ENCODE data around the gene QRFP.

- TF ChIP-seq CTCF (IDR thresholded peaks at IDR 0.05; ENCODE audit: low read depth, low read length, missing input control) (no peak), NR2F2 (IDR thresholded peaks at IDR 0.05) (no peak), FOXA1 (IDR thresholded peaks at IDR 0.05) (no peak), ZBTB33 (IDR thresholded peaks at IDR 0.05) (no peak)
Observed at GRCh38 chr9:130870491-130871381, 25.9 kb downstream of the QRFP start.

Measured in liver (tissue), 3 donors.